GM18499 (cell line): Measurements from ENCODE around the gene C22orf15.
"Not testable (repeated sequence)": the region's sequence is repeated elsewhere in the genome, so short reads cannot be mapped to it uniquely, and the experiment has no call there.

Source experiments
- ATAC-seq: cut with Tn5 transposase; IDR thresholded peaks from one replicate; pipeline ENCODE4 v1.9.1; 2021; ENCODE audit warnings: moderate number of reproducible peaks; ENCODE audit not compliant: insufficient read depth, unreplicated experiment

The C22orf15 gene, protein sequence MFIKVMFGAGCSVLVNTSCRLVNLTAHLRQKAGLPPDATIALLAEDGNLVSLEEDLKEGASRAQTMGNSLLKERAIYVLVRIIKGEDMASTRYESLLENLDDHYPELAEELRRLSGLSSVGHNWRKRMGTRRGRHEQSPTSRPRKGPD

DNA sequence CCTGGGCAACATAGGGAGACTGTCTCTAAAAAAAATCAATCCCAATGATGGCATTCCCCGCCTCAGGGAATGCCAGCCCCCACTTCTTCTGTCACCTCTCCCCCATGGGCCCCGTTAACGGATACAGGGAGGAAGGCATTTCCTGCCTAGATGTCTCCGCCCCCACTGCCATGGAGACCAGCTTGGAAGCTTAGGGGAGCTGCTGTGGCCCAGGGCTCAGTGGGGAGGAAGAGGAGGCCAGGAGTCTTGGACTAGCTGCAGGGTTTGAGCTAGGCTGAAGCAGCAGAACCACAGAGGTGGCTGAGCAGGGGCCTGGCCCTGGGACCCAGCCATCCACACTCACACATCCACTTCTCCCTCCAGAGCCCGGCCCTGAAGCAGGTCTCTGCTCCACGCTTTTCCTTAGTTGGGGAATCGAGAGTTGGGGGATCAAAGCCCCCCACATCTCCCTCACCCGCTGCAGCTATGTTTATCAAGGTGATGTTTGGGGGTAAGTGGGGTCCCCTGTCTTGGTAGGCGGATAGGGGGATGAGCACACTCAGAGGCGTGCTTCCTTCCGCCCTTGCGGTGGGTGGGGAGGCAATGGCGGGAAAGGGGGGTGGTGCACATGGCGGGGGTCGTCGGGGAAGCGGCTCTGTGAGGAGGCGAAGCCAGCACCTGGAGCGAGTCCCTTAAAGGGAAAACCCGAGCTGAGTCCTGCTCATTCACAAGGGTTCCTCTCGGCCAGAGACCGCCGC is at the start of gene C22orf15:
TSS of gene C22orf15 (plus strand) at position 149 of the 737 bp plus-strand sequence. CDS start at position 466, 317 bp downstream.
- no peak for ATAC-seq

DNA sequence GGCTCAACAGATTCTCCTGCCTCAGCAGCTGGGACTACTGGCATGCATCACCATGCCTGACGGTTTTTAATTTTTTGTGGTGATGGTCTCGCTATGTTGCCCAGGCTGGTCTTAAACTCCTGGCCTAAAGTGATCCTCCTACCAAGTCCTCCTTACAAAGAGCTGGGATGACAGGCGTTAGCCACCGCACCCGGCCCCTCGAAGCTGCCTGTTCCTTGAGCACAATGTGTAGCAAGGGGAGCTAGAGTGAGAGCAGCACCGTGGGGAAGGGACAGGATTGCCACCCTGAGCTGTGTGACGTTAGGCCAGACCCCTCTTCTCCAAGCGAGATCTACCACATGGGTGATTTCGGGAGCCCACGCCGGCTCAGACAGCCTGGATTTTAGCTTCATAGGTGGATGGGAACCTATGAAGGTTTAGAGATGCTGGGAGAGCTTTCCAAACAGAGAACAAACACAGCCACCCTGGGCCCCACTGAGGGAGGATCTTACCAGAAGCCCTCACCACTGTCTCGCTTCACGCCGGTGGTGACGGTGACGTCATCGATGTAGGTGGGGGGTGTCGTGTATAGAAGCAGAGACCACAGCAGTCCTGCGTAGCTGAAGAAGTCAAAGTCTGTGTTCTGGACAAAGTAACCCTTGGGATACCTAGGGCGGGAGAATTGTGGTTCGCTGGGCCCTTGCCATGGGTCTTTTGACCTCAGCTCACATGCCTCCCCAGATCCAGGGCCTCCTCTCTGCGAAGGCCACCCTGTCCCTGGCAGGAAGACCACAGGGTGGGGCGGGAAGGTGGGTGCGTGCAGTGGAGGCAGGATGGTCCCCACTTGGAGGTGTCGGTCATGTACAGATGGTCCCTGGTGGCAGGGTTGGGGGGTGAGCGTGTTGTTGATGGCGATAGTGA is 48.8 kb upstream of the C22orf15 start:
- no peak for ATAC-seq

DNA sequence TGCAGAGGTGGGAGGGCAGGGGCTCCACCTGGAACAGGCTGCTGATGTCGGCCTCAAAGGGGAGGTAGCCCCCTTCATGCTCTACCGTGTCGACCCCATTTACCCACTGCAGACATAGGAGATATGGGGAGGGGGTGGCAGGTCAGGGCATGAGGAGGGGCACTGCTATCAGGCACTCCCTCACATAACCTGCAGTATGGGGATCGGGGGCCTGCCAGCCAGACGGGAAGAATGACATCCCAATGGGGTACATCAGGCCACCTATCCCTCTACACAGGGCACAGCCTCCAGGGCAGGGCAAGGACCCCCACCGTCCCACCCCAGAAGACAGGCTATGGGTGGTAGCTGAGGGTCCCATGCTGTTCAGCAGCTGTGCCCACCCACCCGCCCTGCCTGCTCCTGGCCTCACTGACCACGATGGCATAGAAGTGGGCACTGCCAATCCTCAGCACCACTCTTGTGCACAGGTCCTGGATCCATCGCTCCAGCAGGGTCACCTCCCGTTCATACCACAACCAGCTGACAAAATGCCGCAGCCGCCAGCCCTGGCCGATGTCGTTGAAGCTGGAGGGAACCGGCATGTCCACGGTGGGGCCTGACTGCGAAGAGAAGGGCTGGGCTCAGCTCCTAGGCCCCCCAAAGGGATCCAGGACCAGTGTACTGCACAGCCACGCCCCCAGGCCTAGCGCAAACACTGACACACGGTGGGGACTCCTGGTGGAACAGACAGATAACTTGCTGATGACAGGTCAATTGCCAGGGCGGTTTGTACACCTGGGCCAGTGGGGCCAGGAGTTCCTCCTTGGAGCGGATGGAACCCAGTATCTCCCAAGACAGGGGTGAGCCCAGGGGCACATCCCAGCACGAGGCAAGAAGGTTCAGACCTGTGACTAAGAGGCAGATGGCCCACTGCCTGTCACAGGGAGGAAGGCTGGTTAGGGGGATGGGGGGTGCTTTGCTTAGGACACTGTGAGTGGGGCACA is 47.9 kb upstream of the C22orf15 start:
- ATAC-seq: no peak

DNA sequence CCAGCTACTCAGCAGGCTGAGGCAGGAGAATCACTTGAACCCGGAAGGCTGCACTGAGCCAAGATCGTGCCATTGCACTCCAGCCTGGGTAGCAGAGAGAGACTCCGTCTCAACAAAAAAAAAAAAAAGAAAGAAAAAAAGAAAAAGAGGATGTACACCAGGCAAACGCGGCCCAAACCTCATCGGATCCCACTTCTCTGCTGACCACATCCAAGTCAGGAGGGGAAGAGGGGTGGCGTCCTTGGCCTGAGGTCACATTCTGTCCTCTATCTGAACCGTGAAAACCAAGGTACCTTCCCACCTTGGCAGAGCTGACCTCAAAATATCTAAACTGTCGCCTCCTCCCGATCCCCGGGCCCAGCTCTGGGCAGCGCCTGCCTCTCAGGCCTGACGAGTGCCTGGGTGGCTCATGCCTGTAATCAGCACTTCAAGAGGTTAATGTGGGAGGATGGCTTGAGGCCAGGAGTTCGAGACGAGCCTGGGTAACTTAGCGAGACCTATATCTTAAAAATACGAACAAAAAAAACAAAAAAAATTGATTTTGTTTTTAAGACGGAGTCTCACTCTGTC is 46.9 kb upstream of the C22orf15 start:
- no peak for ATAC-seq

DNA sequence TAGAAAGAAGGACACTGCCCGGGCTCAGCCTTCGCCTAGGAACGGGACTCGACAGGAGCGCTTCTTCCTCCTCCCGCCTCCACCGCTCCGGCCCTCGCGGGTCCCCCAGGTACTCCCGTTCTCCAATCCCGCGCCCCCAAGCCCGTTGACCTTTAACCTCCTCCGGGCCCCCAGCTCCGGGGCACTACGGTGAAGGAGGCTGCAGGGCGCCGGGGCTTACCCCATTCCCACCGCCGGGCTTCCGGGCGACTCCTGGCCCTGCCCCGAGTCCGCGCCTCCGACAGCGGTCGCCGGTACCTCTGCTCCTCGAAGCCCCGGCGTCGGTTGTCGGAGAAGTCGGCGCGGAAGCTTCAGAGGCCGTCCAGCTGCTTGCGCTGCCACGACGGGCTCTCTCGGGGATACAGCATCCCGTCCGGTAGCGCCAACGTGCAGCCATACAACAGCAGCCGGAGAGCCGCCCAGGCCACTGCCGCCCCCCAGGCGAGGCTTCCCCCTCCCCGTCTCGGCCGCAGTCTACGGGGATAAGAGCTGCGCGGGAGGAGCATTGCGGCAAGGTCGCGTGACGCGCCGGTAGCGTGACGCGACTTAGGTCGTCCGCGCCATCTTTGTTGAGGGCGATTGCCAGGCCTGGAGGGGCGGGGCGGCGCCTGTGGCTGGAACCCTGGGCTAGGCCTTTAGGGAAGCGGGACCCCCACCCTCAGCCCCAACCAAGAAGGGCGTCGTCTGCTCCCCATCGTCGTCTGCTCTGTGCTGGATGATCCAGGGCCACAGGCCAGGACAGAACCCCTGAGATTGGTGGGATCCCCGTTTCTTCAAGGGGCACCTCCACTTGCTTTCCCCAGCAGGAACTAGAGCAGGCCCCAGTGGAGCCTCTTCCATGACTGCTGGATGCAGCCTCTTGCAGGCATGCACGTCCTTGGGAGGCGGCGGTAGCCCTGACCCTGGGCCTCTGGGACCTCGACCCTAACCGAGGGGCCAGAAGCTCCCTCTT is 45.7 kb upstream of the C22orf15 start:
- ATAC-seq: no peak

DNA sequence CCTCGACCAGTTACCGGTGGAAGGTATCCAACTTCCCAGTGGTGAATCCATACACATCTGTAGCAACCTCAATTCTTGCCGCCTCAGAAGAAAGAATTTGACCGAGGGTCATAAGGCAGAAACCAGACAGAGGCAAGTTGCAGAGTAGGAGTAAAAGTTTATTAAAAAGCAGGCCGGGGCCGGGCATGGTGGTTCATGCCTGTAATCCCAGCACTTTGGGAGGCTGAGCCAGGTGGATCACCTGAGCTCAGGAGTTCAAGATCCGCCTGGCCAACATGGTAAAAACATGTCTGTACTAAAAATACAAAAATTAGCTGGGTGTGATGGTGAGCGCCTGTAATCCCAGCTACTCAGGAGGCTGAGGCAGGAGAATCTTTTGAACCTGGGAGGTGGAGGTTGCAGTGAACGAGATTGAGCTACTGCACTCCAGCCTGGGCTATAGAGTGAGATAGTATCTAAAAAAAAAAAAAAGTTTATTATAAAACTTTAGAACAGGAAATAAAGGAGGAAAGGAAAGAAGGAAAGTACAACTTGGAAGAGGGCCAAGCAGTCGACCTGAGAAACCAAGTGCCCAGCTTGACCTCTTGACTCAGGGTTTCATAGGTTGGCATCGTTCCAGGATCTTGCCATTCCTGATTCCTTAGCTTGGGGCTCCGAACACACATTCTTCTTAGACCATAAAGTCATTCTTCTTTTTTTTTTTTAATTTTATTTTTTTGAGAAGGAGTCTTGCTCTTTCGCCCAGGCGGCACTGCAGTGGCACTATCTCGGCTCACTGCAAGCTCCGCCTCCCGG is 44.2 kb upstream of the C22orf15 start:
- no peak for ATAC-seq

DNA sequence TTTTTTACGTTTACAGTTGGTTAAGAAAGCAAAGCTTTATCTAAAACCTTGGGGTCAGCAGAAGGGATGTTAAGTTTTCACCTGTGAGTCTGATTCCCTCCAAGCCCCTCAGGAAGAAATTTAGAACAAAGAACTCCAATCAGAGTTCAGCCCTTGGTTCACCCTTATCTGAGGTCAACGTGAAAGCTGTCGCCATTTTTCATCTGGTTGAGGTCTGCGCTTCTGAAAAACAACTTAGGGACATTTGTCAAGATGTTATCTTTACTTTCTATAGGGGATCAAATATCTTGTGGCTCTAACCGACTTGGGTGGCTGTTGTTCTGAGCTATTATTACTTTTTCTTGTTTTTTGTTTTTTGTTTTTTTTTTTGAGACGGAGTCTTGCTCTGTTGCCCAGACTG is 41.9 kb upstream of the C22orf15 start:
- no peak for ATAC-seq

DNA sequence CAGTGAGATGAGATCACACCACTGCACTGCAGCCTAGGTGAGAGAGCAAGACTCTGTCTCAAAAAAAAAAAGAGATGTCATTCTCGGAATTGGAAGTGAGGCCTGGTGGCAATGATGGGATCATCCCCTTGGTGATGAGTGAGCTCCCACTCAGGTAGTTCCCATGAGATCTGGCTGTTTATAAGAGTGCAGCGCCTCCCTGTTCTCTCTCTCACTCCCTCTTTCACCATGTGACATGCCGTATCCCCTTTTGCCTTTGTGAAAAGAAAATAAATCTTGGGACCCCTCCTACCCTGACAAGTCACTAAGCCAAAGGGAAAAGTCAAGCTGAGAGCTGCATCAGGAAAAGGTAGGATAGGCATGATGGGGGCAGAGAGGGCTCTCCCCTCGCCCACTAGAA is 40.6 kb upstream of the C22orf15 start:
- ATAC-seq: no peak

DNA sequence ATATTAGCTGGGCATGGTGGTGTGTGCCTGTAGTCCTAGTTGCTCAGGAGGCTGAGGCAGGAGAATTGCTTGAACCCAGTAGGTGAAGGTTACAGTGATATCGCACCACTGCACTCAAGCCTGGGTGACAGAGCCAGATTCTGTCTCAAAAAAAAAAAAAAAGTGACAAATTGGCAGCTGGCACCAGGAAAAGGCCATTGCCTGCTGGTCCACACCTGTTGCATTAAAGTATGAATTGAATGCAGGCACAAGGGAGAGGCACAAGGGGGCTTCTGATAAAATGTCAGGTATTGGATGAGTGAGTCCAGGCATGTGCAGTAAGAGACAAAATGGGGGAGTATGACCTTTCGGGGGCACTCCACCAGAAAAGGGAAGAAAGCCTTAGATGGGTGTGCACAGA is 40.1 kb upstream of the C22orf15 start:
- ATAC-seq: no peak

DNA sequence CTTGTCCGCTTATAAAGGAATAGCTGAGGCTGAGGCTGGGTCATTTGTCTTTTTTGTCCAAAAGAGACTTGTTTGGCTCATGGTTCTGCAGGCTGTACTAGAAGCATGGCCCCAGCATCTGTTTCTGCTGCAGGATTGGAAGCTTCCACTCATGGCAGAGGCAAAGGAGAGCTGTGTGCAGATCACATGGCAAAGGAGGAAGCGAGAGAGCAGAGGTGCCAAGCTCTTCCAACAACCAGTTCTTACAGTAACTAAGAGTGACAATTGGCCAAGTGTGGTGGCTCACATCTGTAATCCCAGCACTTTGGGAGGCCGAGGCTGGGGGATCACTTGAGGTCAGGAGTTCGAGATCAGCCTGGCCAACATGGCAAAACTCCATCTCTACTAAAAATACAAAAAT is 34.7 kb upstream of the C22orf15 start:
- ATAC-seq: not testable (repeated sequence)

DNA sequence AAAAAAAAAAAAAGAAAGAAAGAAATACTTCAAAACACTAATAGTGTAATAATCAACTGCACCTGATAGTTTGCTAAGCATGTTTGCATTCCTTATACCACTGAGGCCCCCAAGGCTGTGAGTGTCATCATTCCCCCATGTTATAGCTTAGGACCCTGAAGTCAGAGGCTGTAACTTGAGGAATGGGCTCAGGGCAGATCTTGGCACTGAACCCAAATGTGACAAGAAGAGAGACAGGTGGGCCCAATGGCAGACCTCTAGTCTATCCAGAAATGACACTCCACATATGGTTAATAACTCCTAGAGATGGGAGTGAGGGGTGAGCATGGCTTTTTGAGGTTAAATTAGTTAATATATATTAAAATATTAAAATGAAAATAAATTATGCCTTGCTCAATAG is 25.1 kb upstream of the C22orf15 start:
- no peak for ATAC-seq

DNA sequence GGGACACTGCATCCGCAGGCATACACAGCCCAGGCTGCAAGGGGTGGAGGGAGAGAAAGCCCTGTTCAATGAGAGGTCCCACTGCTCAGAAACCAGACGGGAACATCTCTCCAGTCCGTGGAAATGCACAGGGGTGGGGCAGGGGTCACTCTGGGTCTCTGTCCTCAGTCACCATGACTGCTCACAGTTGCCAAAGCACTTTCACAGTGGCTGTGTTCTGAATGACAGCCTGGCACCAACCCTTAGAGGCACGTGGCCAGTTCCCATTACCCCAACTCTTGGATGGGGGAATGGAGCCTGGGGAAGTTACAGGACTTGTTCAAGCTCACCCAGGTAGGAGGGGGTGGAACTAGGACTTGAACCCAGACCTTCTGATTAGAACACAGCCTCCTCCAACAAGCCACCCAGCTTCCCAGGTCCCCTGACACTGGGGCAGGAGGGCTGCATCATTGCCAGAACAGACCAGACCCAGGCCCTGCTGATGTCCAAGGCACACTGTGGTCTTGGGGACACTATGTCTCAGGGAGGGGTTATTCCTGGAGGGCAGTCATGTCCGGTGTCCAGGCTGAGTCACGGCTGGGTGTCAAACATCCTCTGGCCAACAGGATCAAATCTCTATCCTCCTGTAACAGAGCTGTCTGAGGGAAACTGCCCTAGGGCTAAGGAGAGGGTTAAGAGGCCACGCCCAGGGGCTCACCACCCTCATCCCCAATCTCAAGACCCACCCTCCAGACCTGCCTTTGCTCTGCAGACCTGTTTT is 20.1 kb upstream of the C22orf15 start:
- no peak for ATAC-seq

DNA sequence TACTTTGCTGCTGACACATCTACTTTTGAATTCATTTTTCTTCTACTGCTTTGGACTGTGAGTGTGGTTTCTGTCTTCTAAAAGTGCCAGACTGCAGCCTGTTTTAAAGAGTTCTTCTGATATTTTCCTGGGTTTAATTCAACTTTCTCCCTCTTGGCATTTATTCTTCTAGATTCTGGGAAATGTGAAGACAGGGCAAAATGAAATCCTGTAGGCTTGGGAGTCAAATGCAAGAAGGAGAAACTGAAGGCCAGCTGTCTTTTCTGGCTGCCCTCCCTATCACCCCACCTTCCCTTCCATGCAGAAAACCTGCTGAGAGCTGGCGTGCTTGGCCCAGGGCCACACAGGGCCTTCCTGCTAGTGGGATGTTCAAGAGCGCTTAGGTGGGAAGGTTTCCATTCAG is 19.5 kb upstream of the C22orf15 start:
- no peak for ATAC-seq

DNA sequence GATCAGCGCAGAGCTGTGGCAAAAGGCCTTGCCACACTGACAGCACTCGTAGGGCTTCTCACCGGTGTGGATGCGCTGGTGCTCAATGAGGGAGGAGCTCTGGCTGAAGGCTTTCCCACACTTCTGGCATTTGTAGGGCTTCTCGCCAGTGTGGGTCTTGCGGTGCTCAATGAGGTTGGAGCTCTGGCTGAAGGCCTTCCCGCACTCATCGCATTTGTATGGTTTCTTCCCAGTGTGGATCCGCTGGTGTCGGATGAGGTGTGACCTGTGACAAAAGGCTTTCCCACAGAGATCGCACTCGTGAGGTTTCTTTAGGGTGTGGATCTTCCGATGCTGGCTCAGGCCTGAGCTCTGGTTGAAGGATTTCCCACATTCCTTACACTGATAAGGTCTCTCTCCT is 18.8 kb upstream of the C22orf15 start:
- no peak for ATAC-seq

DNA sequence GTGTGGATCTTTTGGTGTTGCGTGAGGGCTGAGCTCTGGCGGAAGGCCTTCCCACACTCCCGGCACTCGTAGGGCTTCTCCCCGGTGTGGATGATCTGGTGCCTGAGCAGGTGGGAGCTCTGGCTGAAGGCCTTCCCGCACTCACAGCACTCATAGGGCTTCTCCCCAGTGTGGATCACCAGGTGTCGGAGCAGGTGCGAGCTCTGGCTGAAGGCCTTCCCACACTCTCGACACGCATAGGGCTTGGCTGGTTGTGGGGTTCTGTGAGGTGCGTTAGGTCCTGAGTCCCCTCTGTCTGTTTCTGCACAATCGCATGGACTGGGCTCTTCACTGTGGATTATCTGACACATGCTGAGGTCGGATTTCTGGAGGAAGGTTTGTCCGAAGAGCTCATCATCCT is 18.3 kb upstream of the C22orf15 start:
- no peak for ATAC-seq

DNA sequence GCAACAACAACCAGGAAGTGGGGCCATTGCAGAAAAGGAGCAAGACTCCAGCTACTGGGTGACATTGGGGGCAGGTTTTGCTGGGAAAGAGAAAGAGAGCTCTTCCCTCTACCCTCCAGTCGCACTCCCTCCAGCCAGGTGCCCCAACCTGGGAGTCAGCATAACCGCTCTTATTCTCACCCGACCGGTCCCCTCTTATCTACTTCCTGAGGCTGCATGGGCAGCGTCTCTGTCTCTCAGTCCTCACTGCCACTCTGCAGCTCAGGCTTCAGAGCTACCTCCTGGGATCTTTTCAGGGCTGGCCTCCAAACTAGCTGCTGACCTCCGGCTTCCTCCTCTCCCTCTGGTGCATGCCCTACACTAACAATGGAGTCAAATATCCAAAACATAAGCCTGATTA is 17.0 kb upstream of the C22orf15 start:
- no peak for ATAC-seq

DNA sequence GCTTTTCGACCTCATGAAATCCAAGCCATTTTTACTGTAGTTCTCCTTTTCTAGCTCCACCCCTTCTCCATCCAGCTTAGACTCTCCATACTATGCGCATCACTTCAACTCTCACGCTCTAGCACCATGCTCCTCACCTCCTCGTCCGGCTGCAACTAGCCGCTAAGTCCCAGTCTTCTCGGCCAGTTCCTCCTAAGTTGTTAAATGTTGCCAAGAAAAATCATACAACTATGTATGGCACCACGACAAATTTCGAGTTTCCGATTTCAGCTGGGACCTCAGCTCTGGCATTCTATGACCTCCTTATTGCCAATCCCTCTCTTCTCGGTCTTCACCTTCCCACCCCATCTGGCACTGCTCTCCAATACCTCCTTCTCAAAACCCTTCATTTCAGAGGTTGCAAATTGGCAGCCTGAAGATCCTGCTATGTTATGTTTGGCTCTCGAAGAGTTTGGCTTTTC is 12.9 kb upstream of the C22orf15 start:
- no peak for ATAC-seq
